Esophagus squamous epithelium (tissue), 5 donors: Measurements from ENCODE around the gene B3GNT7. TPM values are rescaled to one million over a fixed set of nuclear protein-coding genes. Genes with fewer than 3 reads are reported as not detected.

Experiments
- DNase-seq: peaks from one replicate; lab custom pipeline; 2025; lab: John Stamatoyannopoulos, UW
- H3K27ac ChIP-seq, 4 donors: fragments of 200-600 bp; sonication (generic); one replicate each; pipeline ENCODE4 v1.5.1; 2016 to 2019; ENCODE audit warnings: mild to moderate bottlenecking in 1 of 4
- H3K27me3 ChIP-seq, 4 donors: fragments of 200-600 bp; sonication (generic); 1 replicate in 3 of 4; 2 replicates in 1 of 4; pipeline versions ENCODE4 v1.5.1 to v1.6.0; 2017 to 2021; ENCODE audit warnings: antibody characterized with exemption in 1 of 4
- H3K36me3 ChIP-seq, 3 donors: fragments of 200-600 bp; sonication (generic); one replicate each; pipeline ENCODE4 v1.5.1; 2016 to 2019
- H3K4me1 ChIP-seq, 3 donors: fragments of 200-600 bp; sonication (generic); one replicate each; pipeline ENCODE4 v1.5.1; 2017 to 2019
- H3K4me3 ChIP-seq, 4 donors: fragments of 200-600 bp; sonication (generic); 1 replicate in 3 of 4; 2 replicates in 1 of 4; pipeline ENCODE4 v1.5.1; 2016 to 2019; ENCODE audit warnings: mild to moderate bottlenecking in 2 of 4, moderate library complexity in 1 of 4
- H3K9me3 ChIP-seq, 3 donors: fragments of 200-600 bp; sonication (generic); one replicate each; pipeline ENCODE4 v1.5.1; 2016 to 2019
- POLR2A ChIP-seq, 4 donors: fragments of 450-650 bp; IDR thresholded peaks; one replicate each; pipeline ENCODE4 v1.6.1; 2017; ENCODE audit warnings: antibody characterized with exemption in 4 of 4, mild to moderate bottlenecking in 4 of 4, moderate library complexity in 3 of 4
- WGBS, 2 donors: methylation state at CpG; one replicate each; pipeline ENCODE4 v1.1.5; 2018; 5-methylcytosine and 5-hydroxymethylcytosine counted together
- intact Hi-C: fragments of 100-400 bp; cut with DNase I; formaldehyde crosslinking; loops from one replicate; pipeline ENCODE4 v1.15.0; 2022
- total RNA-seq, 4 donors: library from RNA; depleted of rRNA; stranded (reverse); fragments of >200 nt; gene quantifications; one replicate each; pipeline ENCODE4 v1.1.0, GENCODE V29; 2016
- TF ChIP-seq, protein P1 (sequence below), 6 experiments: fragments of 450-650 bp in 4 of 6; fragments of 200-600 bp in 2 of 6; sonication (generic) in 2 of 6; IDR thresholded peaks; one replicate each; pipeline ENCODE4 v1.5.1; 2016 to 2019; ENCODE audit warnings: antibody characterized with exemption in 6 of 6, mild to moderate bottlenecking in 4 of 6, moderate library complexity in 4 of 6
- donor health status: DM: yes; HTN: yes; CAD: no.

Gene B3GNT7
- total RNA-seq, 4 donors from 2014 or later = 2.1 to 8.1 (median 5.2) TPM

DNA sequence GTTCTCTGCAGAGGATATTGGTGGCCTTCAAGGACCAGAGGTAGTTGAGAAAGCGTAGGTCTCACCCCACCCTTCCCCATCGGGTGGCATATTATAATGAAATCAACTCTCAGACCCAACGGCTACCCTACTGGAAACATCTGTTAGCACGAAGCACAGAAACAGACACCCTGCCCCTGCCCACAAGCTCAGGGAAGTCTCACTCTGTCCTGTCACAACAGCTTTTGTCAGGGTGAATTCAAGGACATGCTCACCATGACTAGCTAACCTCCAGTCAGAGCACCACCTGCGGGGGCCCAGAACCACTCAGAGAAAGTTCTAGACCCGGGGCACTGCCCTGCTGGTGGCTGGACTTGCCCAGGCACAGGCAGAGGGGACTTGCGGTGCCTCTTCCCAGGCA is 3.5 kb upstream of the B3GNT7 start:
- TF ChIP-seq, protein P1, sequence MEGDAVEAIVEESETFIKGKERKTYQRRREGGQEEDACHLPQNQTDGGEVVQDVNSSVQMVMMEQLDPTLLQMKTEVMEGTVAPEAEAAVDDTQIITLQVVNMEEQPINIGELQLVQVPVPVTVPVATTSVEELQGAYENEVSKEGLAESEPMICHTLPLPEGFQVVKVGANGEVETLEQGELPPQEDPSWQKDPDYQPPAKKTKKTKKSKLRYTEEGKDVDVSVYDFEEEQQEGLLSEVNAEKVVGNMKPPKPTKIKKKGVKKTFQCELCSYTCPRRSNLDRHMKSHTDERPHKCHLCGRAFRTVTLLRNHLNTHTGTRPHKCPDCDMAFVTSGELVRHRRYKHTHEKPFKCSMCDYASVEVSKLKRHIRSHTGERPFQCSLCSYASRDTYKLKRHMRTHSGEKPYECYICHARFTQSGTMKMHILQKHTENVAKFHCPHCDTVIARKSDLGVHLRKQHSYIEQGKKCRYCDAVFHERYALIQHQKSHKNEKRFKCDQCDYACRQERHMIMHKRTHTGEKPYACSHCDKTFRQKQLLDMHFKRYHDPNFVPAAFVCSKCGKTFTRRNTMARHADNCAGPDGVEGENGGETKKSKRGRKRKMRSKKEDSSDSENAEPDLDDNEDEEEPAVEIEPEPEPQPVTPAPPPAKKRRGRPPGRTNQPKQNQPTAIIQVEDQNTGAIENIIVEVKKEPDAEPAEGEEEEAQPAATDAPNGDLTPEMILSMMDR (IDR thresholded peaks at IDR 0.05) = no peak
- TF ChIP-seq POLR2A (IDR thresholded peaks at IDR 0.05) = no peak
- Histone ChIP-seq H3K4me1 (peaks cover 11 to 36% (median 14%) of the 10 kb centered on the region in 3 donors), H3K36me3 (no peaks in the 10 kb centered on the region), H3K4me3 (no peak overlapping the region), H3K27ac (no peak overlapping the region), H3K27me3 (peaks cover 0 to 58% (median 4%) of the 10 kb centered on the region in 4 donors), H3K9me3 (no peaks in the 10 kb centered on the region)
- 76 to 100% methylated on average over 2 to 6 of the region's 7 CpGs for WGBS, 2 donors
- intact Hi-C loops = loop anchor here (10.0 kb wide), 1 partner anchor 167 kb away; no protein-coding TSS in a partner anchor
- DNase-seq = no peak

DNA sequence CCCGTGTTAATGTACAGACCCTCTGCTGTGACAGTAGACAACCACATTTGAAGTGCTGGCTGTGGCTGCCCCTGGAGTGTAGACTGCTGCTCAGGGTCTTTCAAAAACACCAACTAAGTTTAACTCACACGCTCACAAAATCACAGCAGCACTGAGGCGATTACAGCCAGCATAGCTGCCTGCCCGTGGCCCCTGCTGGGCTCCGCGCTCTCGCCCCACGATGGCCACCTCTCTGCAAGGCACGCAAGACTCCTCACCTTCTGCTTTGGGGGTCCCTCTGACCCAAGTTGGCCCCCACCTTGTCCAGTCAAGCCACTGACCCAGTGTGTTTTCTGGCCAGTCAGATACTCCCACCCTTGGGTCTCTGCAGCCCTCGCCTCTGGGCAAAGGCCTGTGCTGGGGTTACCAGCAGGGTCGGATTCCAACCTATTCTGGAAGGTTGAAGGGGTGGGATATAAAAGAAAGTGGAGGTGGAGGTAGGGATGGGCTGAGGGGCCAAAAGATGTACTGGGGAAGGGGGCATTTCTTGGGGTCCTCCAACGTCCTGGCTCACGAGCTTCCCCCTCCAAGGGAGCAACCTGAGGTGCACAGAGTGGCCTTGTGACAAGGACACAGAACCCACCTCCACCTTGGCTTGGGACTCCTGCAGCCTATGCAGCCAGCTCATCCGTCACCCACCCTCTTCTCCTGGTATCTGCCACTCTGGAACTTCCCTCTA is 2.9 kb upstream of the B3GNT7 start:
- DNase-seq = no peak
- Histone ChIP-seq H3K27me3 (peaks cover 0 to 63% (median 4%) of the 10 kb centered on the region in 4 donors), H3K27ac (peak overlapping the region in 1 of 4 donors; percentile 52), H3K36me3 (no peaks in the 10 kb centered on the region), H3K4me1 (peaks cover 11 to 36% (median 14%) of the 10 kb centered on the region in 3 donors), H3K9me3 (no peaks in the 10 kb centered on the region), H3K4me3 (no peak overlapping the region)
- TF ChIP-seq, protein P1 (IDR thresholded peaks at IDR 0.05) = no peak
- no peak for TF ChIP-seq POLR2A (IDR thresholded peaks at IDR 0.05)
- intact Hi-C loops = loop anchor here (10.0 kb wide), 1 partner anchor 168 kb away; no protein-coding TSS in a partner anchor
- 78 to 93% methylated on average over 5 to 10 of the region's 14 CpGs for WGBS, 2 donors

DNA sequence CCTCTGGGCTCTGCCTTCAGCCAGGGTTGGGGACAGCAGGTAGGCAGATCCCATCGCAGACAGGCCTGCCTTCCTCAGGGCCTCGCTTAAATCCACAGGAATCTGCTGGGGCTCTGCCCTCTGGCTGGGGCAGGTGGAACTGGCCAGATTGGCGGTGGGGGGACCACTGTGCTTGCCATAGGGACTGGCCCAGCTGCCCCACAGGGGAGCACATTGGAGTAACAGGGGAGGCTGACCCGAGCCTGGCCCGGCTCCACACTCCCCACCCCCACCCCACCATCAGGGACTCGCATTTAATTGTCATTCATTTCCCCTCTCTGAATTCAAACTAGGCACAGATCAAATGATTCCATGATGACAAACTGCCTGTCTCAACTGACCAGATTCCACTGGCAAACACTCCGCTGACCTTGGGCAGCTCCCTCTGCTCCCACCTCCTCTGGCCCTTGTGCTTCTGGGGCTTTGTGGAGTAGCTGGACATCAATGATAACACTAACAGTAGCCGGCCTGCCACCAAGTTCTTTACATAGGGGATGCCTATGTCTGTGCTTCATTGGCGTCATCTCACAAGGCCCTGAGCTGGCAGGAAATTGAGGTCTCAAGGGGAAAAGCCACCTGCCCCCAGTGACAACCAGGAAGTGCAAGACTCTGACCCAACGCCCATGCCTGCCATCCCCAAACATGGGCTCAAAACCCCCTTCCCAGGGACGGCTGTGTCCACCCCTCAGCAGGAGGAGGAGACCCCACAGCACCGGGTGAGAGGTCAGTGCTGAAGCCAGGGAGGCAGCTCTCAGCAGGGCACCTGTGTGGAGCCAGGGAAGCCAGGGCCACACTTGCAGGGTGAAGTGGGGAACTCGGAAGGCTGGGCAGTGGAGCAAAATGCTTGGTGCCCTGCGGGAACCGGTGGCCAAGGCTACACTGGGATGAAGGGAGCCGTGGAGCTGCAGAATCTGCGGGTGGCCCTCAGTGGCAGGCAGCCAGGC is 2.1 kb upstream of the B3GNT7 start:
- Histone ChIP-seq H3K4me3 (no peak overlapping the region), H3K9me3 (no peaks in the 10 kb centered on the region), H3K36me3 (no peaks in the 10 kb centered on the region), H3K27me3 (peaks cover 0 to 67% (median 4%) of the 10 kb centered on the region in 4 donors), H3K27ac (peak overlapping the region in 2 of 4 donors; percentile 21 to 58), H3K4me1 (peaks cover 11 to 31% (median 14%) of the 10 kb centered on the region in 3 donors)
- intact Hi-C loops = loop anchor here (10.0 kb wide), 1 partner anchor 169 kb away; no protein-coding TSS in a partner anchor
- WGBS, 2 donors = 83 to 88% methylated on average over 4 to 9 of the region's 17 CpGs
- TF ChIP-seq POLR2A (IDR thresholded peaks at IDR 0.05) = peak in 1 of 4 donors; percentile 18
- TF ChIP-seq, protein P1 (IDR thresholded peaks at IDR 0.05) = peak in 1 of 6 experiments; percentile 20
- DNase-seq = no peak

DNA sequence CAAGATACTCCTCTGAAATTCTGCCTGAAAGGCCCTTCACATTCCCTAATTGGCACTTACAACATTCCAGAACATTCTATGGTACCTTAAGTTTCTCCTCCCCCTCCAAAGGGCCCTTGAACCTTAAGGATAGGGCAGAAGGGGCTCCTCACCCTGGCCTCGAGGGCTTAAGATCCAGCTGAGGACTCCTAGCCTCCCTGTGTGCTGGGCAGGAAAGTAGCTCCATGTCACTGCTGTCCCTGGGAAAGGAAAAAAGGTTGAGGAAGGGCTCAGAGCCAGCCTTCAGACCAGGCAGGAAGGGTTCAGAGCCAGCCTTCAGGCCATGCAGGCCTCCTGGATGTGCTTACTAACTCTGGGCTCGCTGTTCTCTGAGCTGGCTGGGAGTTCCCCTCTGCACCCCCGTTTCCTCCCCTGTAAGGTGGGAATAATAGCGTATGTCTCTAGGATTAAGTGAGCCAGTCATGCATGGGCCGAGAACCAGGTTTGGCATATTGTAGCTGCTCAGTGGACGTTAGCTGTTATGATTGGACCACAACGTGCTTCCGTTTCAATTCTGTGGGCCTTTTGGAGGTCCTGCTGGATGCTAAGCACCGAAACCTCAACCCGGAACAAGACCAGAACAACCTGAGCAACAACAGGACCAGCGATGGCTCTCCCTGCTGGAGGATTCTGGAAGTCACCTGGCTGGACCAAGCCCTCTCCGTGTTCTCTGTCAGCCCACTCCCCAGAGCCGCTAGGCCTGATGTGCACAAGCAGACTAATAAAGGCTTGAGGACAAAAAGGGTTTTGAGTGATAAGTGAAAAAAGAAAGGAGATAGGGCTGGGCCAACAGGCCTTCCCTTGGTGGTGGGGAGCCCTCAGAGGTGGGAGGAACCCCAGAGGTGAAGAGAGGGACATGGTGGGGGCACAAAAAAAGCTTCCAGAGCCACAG is 1.0 kb upstream of the B3GNT7 start:
- H3K4me1 ChIP-seq = peaks cover 12 to 31% (median 15%) of the 10 kb centered on the region in 3 donors
- DNase-seq = no peak
- no peaks in the 10 kb centered on the region for H3K36me3 ChIP-seq
- no peaks in the 10 kb centered on the region for H3K9me3 ChIP-seq
- H3K27ac ChIP-seq = peak overlapping the region in 3 of 4 donors; percentile 25 to 58 (median 57)
- H3K4me3 ChIP-seq = peak overlapping the region in 2 of 4 donors; percentile 56 to 73
- intact Hi-C loops = loop anchor here (10.0 kb wide), 1 partner anchor 170 kb away; no protein-coding TSS in a partner anchor
- H3K27me3 ChIP-seq = peaks cover 0 to 67% (median 4%) of the 10 kb centered on the region in 4 donors
- WGBS, 2 donors = 52 to 53% methylated on average over 4 to 12 of the region's 13 CpGs
- TF ChIP-seq POLR2A (IDR thresholded peaks at IDR 0.05) = no peak
- TF ChIP-seq, protein P1 (IDR thresholded peaks at IDR 0.05) = peak in 1 of 6 experiments; percentile 39
